Loucy (cell line): ENCODE results near the gene SERF2.
"Not testable (repeated sequence)": the region's sequence is repeated elsewhere in the genome, so short reads cannot be mapped to it uniquely, and the experiment has no call there.

Experiments used
- CTCF ChIP-seq: fragments of 200-600 bp; sonication (generic); conservative IDR thresholded peaks from 2 replicates; pipeline ENCODE4 v1.5.1; 2014; ENCODE audit warnings: mild to moderate bottlenecking, antibody characterized with exemption, low read length
- EZH2phosphoT487 ChIP-seq: fragments of 200-600 bp; IDR thresholded peaks from 2 replicates; pipeline ENCODE4 v1.6.1; 2018; ENCODE audit warnings: antibody characterized with exemption, mild to moderate bottlenecking, moderate library complexity, borderline replicate concordance

GRCh38 chr15:43831519-43832052 lies 39.5 kb downstream of the SERF2 start:
- not testable (repeated sequence) for TF ChIP-seq CTCF, EZH2phosphoT487
